Right atrium auricular region (tissue), 2 donors: ENCODE results near the gene ACKR1. TPM values are rescaled to one million over a fixed set of nuclear protein-coding genes. Genes with fewer than 3 reads are reported as not detected.

Source experiments
- DNase-seq: peaks from one replicate; pipeline ENCODE4 v3.0.0-alpha.2; 2019; ENCODE audit warnings: low spot score
- H3K27ac ChIP-seq, 2 donors: fragments of 200-600 bp; sonication (generic); 1 replicate in 1 of 2; 2 replicates in 1 of 2; pipeline ENCODE4 v1.5.1; 2016 to 2019
- H3K27me3 ChIP-seq, 2 donors: fragments of 200-600 bp; sonication (generic); one replicate each; pipeline versions ENCODE4 v1.5.1 to v1.6.0; 2017 to 2019
- H3K36me3 ChIP-seq: fragments of 200-600 bp; sonication (generic); one replicate; pipeline ENCODE4 v1.5.1; 2016
- H3K4me1 ChIP-seq, 2 donors: fragments of 200-600 bp; sonication (generic); one replicate each; pipeline versions ENCODE4 v1.5.1 to v1.6.0; 2017 to 2019
- H3K4me3 ChIP-seq, 2 donors: fragments of 200-600 bp; sonication (generic); 1 replicate in 1 of 2; 2 replicates in 1 of 2; pipeline ENCODE4 v1.5.1; 2017 to 2019; ENCODE audit warnings: mild to moderate bottlenecking in 1 of 2, moderate library complexity in 1 of 2
- H3K9me3 ChIP-seq, 2 donors: fragments of 200-600 bp; sonication (generic); one replicate each; pipeline ENCODE4 v1.5.1; 2019
- CTCF ChIP-seq, 2 donors: fragments of 200-600 bp; sonication (generic); IDR thresholded peaks; one replicate each; pipeline ENCODE4 v1.5.1; 2019; ENCODE audit warnings: antibody characterized with exemption in 2 of 2
- total RNA-seq, 2 donors: library from RNA; depleted of rRNA; stranded (reverse); fragments of >200 nt; gene quantifications; one replicate each; pipeline ENCODE4 v1.1.0, GENCODE V29; 2016

Gene ACKR1
- total RNA-seq, 2 donors from 2014 or later = 13.3 to 13.8 TPM

GRCh38 chr1:159207774-159208173, 3.1 kb downstream of the ACKR1 start:
- H3K9me3 ChIP-seq = no peaks in the 10 kb centered on the region
- no peak for DNase-seq
- no peaks in the 10 kb centered on the region for H3K36me3 ChIP-seq
- no peak for TF ChIP-seq CTCF (IDR thresholded peaks at IDR 0.05)
- H3K4me3 ChIP-seq = no peak overlapping the region
- H3K4me1 ChIP-seq = no peaks in the 10 kb centered on the region
- no peak overlapping the region for H3K27ac ChIP-seq
- H3K27me3 ChIP-seq = no peaks in the 10 kb centered on the region

GRCh38 chr1:159208175-159208825, 3.6 kb downstream of the ACKR1 start:
- Histone ChIP-seq H3K9me3 (no peaks in the 10 kb centered on the region), H3K4me3 (no peak overlapping the region), H3K27ac (no peak overlapping the region), H3K27me3 (no peaks in the 10 kb centered on the region), H3K4me1 (no peaks in the 10 kb centered on the region), H3K36me3 (no peaks in the 10 kb centered on the region)
- TF ChIP-seq CTCF (IDR thresholded peaks at IDR 0.05) = no peak
- DNase-seq = no peak

DNA sequence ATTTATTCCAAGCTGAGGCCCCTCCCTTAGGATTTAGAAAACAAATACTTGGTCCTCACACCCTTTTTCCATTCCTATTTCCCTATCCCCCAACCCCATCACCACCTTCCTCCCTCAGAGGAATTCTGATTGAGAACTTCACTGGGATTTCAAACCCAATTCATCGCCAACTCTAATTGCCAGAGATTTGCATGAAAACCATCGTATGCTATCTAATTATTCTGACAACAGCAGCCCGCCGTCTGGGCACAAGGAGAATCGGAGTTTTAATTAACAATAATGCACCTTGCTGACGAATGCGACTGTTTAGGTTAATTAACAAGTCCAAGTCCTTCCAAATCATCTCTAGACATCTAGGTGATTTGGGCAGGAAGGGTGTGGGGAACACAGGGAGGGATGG, 4.4 kb downstream of the ACKR1 start:
- Histone ChIP-seq H3K27me3 (no peaks in the 10 kb centered on the region), H3K9me3 (no peaks in the 10 kb centered on the region), H3K27ac (no peak overlapping the region), H3K36me3 (no peaks in the 10 kb centered on the region), H3K4me3 (no peak overlapping the region), H3K4me1 (no peaks in the 10 kb centered on the region)
- DNase-seq = no peak
- TF ChIP-seq CTCF (IDR thresholded peaks at IDR 0.05) = no peak

DNA sequence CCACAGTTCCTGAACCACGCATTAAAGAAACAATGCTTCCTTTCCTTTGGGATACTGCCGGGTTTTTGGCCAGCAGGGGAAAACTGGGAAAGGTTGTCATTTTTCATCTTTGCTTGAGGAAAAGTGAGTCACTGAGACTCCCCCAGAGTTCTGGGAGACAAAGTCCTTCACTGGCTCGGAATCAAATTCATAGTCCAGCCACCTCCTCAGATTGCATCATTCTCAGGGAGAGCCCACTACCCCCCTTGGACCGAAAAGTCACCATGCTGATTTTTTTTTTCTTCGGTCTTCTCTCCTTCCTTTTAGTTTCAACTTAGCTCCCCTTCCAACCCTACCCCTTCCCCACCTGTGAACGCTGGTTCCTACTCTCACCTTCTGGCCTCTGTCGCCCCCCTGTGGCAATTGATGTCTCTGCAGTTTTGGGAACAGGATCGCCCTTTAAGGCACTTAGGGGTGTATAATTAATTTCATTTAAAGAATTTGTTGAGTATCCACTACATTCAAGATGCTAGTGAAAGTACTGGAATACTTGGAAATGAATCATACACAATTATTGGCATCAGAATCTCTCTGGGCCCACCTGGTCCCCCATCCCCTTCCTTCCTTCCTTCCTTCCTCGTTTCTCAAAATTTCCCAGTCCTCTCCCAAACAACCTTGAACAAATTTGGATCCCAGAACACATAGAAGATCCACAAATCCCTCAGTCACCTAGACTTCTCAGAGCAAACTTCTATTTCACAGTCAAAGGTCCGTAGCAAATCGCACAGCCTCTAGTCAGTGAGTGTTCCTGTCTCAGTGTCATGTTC, 6.9 kb downstream of the ACKR1 start:
- TF ChIP-seq CTCF (IDR thresholded peaks at IDR 0.05) = peak; percentile 46 to 84
- no peak overlapping the region for H3K27ac ChIP-seq
- no peaks in the 10 kb centered on the region for H3K27me3 ChIP-seq
- H3K4me1 ChIP-seq = no peaks in the 10 kb centered on the region
- H3K4me3 ChIP-seq = no peak overlapping the region
- no peak for DNase-seq
- no peaks in the 10 kb centered on the region for H3K9me3 ChIP-seq
- H3K36me3 ChIP-seq = no peaks in the 10 kb centered on the region

DNA sequence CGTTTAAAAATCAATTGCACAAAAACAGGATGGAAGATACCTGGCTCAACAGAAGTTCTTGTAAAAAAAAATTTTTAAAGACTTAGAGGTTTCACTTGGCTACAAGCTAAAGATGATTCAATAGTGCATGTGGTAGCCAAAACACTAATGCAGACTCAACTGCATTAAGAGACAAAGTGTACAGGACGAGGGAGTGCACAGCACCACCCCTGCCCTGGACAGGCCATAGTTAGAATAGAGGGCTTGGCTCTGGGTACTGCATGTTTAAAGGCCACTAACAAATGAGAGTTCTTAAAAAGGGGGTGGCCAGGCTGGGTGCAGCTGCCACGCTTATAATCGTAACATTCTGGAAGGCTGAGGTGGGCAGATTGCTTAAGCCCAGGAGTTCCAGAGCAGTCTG, 7.9 kb downstream of the ACKR1 start:
- TF ChIP-seq CTCF (IDR thresholded peaks at IDR 0.05) = no peak
- Histone ChIP-seq H3K36me3 (no peaks in the 10 kb centered on the region), H3K9me3 (no peaks in the 10 kb centered on the region), H3K4me3 (no peak overlapping the region), H3K27ac (no peak overlapping the region), H3K4me1 (no peaks in the 10 kb centered on the region), H3K27me3 (no peaks in the 10 kb centered on the region)
- DNase-seq = no peak
